Liver (tissue), 3 donors: Measurements from ENCODE around the gene GNG11.

Source experiments
- GABPA ChIP-seq, 2 donors: IDR thresholded peaks in 1 of 2; conservative IDR thresholded peaks in 1 of 2; 2 replicates each; pipeline ENCODE4 v1.6.1; 2016; ENCODE audit warnings: antibody characterized with exemption in 2 of 2, mild to moderate bottlenecking in 1 of 2, moderate library complexity in 1 of 2
- HNF4G ChIP-seq: IDR thresholded peaks from 2 replicates; pipeline ENCODE4 v1.6.1; 2016; ENCODE audit warnings: antibody characterized with exemption
- RAD21 ChIP-seq, 2 donors: IDR thresholded peaks; 2 replicates each; pipeline ENCODE4 v1.6.1; 2016; ENCODE audit warnings: antibody characterized with exemption in 2 of 2, mild to moderate bottlenecking in 2 of 2
- YY1 ChIP-seq: IDR thresholded peaks from 2 replicates; pipeline ENCODE4 v1.6.1; 2016; ENCODE audit warnings: antibody characterized with exemption, mild to moderate bottlenecking
- TF ChIP-seq, protein P1 (sequence below): IDR thresholded peaks from 2 replicates; pipeline ENCODE4 v1.6.1; 2016; ENCODE audit warnings: antibody characterized with exemption
- TF ChIP-seq, protein P2 (sequence below): fragments of 150-350 bp; IDR thresholded peaks from 2 replicates; pipeline ENCODE4 v1.5.1; 2017; ENCODE audit warnings: improper control_type of control experiment, low read depth, low read length; ENCODE audit not compliant: missing input control
- TF ChIP-seq, protein P3 (sequence below): IDR thresholded peaks from 2 replicates; pipeline ENCODE4 v1.6.1; 2016; ENCODE audit warnings: antibody characterized with exemption
- donor health status: healthy.
- donor health status: healthy.

- TF ChIP-seq, protein P1, sequence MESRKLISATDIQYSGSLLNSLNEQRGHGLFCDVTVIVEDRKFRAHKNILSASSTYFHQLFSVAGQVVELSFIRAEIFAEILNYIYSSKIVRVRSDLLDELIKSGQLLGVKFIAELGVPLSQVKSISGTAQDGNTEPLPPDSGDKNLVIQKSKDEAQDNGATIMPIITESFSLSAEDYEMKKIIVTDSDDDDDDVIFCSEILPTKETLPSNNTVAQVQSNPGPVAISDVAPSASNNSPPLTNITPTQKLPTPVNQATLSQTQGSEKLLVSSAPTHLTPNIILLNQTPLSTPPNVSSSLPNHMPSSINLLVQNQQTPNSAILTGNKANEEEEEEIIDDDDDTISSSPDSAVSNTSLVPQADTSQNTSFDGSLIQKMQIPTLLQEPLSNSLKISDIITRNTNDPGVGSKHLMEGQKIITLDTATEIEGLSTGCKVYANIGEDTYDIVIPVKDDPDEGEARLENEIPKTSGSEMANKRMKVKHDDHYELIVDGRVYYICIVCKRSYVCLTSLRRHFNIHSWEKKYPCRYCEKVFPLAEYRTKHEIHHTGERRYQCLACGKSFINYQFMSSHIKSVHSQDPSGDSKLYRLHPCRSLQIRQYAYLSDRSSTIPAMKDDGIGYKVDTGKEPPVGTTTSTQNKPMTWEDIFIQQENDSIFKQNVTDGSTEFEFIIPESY: no peak
- no peak for TF ChIP-seq YY1
- TF ChIP-seq, protein P2, sequence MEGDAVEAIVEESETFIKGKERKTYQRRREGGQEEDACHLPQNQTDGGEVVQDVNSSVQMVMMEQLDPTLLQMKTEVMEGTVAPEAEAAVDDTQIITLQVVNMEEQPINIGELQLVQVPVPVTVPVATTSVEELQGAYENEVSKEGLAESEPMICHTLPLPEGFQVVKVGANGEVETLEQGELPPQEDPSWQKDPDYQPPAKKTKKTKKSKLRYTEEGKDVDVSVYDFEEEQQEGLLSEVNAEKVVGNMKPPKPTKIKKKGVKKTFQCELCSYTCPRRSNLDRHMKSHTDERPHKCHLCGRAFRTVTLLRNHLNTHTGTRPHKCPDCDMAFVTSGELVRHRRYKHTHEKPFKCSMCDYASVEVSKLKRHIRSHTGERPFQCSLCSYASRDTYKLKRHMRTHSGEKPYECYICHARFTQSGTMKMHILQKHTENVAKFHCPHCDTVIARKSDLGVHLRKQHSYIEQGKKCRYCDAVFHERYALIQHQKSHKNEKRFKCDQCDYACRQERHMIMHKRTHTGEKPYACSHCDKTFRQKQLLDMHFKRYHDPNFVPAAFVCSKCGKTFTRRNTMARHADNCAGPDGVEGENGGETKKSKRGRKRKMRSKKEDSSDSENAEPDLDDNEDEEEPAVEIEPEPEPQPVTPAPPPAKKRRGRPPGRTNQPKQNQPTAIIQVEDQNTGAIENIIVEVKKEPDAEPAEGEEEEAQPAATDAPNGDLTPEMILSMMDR: no peak
- TF ChIP-seq, protein P3, sequence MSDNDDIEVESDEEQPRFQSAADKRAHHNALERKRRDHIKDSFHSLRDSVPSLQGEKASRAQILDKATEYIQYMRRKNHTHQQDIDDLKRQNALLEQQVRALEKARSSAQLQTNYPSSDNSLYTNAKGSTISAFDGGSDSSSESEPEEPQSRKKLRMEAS: no peak
- TF ChIP-seq RAD21 (IDR thresholded peaks at IDR 0.05): peak in 1 of 2 donors; percentile 27
- no peak for TF ChIP-seq GABPA (IDR thresholded peaks at IDR 0.05 in 1 of 2, conservative IDR thresholded peaks at IDR 0.05 in 1 of 2)
- no peak for TF ChIP-seq HNF4G
These were observed 31.0 kb upstream of the GNG11 start, which contains the start of gene TFPI2 for GRCh38 chr7:93890464-93891068.
